ENCODE results near the gene SORBS1. TPM values are rescaled to one million over a fixed set of nuclear protein-coding genes. Genes with fewer than 3 reads are reported as not detected.

The SORBS1 gene
- total RNA-seq, 1 donor from 2014 or later: 28.2 TPM

GRCh38 chr10:95503526-95503925 lies 57.6 kb downstream of the SORBS1 start:
- Mint-ChIP-seq H3K9me3 (no peaks in the 10 kb centered on the region), H3K27ac (no peak overlapping the region), H3K4me1 (ENCODE audit: unreplicated experiment) (peaks cover 48% of the 10 kb centered on the region), H3K27me3 (no peaks in the 10 kb centered on the region), H3K4me3 (no peak overlapping the region), H3K36me3 (no peaks in the 10 kb centered on the region)
- no peak for TF ChIP-seq CTCF (conservative IDR thresholded peaks at IDR 0.05)
- no peak for DNase-seq (ENCODE audit: extremely low spot score, unreplicated experiment)

GRCh38 chr10:95503001-95503400 lies 58.2 kb downstream of the SORBS1 start:
- no peak for DNase-seq (ENCODE audit: extremely low spot score, unreplicated experiment)
- no peaks in the 10 kb centered on the region for H3K27me3 Mint-ChIP-seq
- no peak for TF ChIP-seq CTCF (conservative IDR thresholded peaks at IDR 0.05)
- peaks cover 43% of the 10 kb centered on the region for H3K4me1 Mint-ChIP-seq (ENCODE audit: unreplicated experiment)
- H3K9me3 Mint-ChIP-seq: no peaks in the 10 kb centered on the region
- H3K4me3 Mint-ChIP-seq: no peak overlapping the region
- no peaks in the 10 kb centered on the region for H3K36me3 Mint-ChIP-seq
- no peak overlapping the region for H3K27ac Mint-ChIP-seq

- H3K27me3 Mint-ChIP-seq: no peaks in the 10 kb centered on the region
- H3K4me1 Mint-ChIP-seq (ENCODE audit: unreplicated experiment): peaks cover 43% of the 10 kb centered on the region
- no peaks in the 10 kb centered on the region for H3K9me3 Mint-ChIP-seq
- no peak overlapping the region for H3K4me3 Mint-ChIP-seq
- H3K36me3 Mint-ChIP-seq: peaks cover 4% of the 10 kb centered on the region
- DNase-seq (ENCODE audit: extremely low spot score, unreplicated experiment): no peak
- no peak overlapping the region for H3K27ac Mint-ChIP-seq
- no peak for TF ChIP-seq CTCF (conservative IDR thresholded peaks at IDR 0.05)
Measured at GRCh38 chr10:95502377-95502776, 58.8 kb downstream of the SORBS1 start.

GRCh38 chr10:95501203-95502094 lies 59.7 kb downstream of the SORBS1 start:
- no peak for TF ChIP-seq CTCF (conservative IDR thresholded peaks at IDR 0.05)
- Mint-ChIP-seq H3K4me3 (no peak overlapping the region), H3K4me1 (ENCODE audit: unreplicated experiment) (peaks cover 45% of the 10 kb centered on the region), H3K9me3 (no peaks in the 10 kb centered on the region), H3K36me3 (peaks cover 4% of the 10 kb centered on the region), H3K27ac (no peak overlapping the region), H3K27me3 (no peaks in the 10 kb centered on the region)
- DNase-seq (ENCODE audit: extremely low spot score, unreplicated experiment): no peak

- Mint-ChIP-seq H3K4me3 (no peak overlapping the region), H3K36me3 (peaks cover 4% of the 10 kb centered on the region), H3K27me3 (no peaks in the 10 kb centered on the region), H3K4me1 (ENCODE audit: unreplicated experiment) (peaks cover 39% of the 10 kb centered on the region), H3K9me3 (no peaks in the 10 kb centered on the region), H3K27ac (no peak overlapping the region)
- DNase-seq (ENCODE audit: extremely low spot score, unreplicated experiment): no peak
- TF ChIP-seq CTCF (conservative IDR thresholded peaks at IDR 0.05): no peak
Measured at GRCh38 chr10:95500649-95501048, 60.5 kb downstream of the SORBS1 start.

Data from type B pancreatic cell (in vitro differentiated cells).